Spleen (tissue), 11 donors: ENCODE measurements around the gene UBR1. TPM values are rescaled to one million over a fixed set of nuclear protein-coding genes. Genes with fewer than 3 reads are reported as not detected.
"Not testable (repeated sequence)": the region's sequence is repeated elsewhere in the genome, so short reads cannot be mapped to it uniquely, and the experiment has no call there.

ENCODE experiments used
- DNase-seq: peaks from one replicate; pipeline ENCODE4 v3.0.0-alpha.2; 2020
- H3K27ac ChIP-seq, 8 donors: fragments of 200-600 bp; sonication (generic) in 7 of 8; 1 replicate in 4 of 8; 2 replicates in 4 of 8; pipeline versions ENCODE4 v1.5.0 to v1.8.0; 2016 to 2021; ENCODE audit warnings: inconsistent platforms in 4 of 8, mild to moderate bottlenecking in 4 of 8, moderate library complexity in 1 of 8
- H3K27me3 ChIP-seq, 7 donors: fragments of 200-600 bp; sonication (generic) in 6 of 7; replicated peaks in 1 of 7; 1 replicate in 4 of 7; 2 replicates in 3 of 7; pipeline versions ENCODE4 v1.5.0 to v1.8.0; 2016 to 2021; ENCODE audit warnings: inconsistent platforms in 3 of 7, mild to moderate bottlenecking in 1 of 7
- H3K36me3 ChIP-seq, 6 donors: fragments of 200-600 bp; sonication (generic) in 5 of 6; 1 replicate in 4 of 6; 2 replicates in 2 of 6; pipeline versions ENCODE4 v1.5.0 to v1.8.0; 2016 to 2021; ENCODE audit warnings: inconsistent platforms in 2 of 6
- H3K4me1 ChIP-seq, 6 donors: fragments of 200-600 bp; sonication (generic) in 5 of 6; 1 replicate in 3 of 6; 2 replicates in 3 of 6; pipeline versions ENCODE4 v1.5.0 to v1.8.0; 2016 to 2021; ENCODE audit warnings: inconsistent platforms in 3 of 6
- H3K4me3 ChIP-seq, 8 donors: fragments of 200-600 bp; sonication (generic) in 7 of 8; 1 replicate in 4 of 8; 2 replicates in 4 of 8; pipeline versions ENCODE4 v1.5.0 to v1.8.0; 2016 to 2021; ENCODE audit warnings: inconsistent platforms in 4 of 8, mild to moderate bottlenecking in 4 of 8, moderate library complexity in 2 of 8
- H3K9me3 ChIP-seq, 8 donors: fragments of 200-600 bp; sonication (generic) in 7 of 8; 1 replicate in 4 of 8; 2 replicates in 4 of 8; pipeline versions ENCODE4 v1.5.0 to v1.8.0; 2016 to 2021; ENCODE audit warnings: inconsistent platforms in 4 of 8
- CTCF ChIP-seq, 11 experiments: fragments of 200-600 bp in 7 of 11; fragments of 450-650 bp in 4 of 11; sonication (generic) in 4 of 11; IDR thresholded peaks in 8 of 11; conservative IDR thresholded peaks in 3 of 11; 1 replicate in 7 of 11; 2 replicates in 4 of 11; pipeline versions ENCODE4 v1.4.0 to v1.8.0; 2016 to 2021; ENCODE audit warnings: antibody characterized with exemption in 11 of 11, inconsistent platforms in 4 of 11, mild to moderate bottlenecking in 1 of 11
- POLR2A ChIP-seq, 3 donors: fragments of 450-650 bp; IDR thresholded peaks; one replicate each; pipeline ENCODE4 v1.5.1; 2017; ENCODE audit warnings: antibody characterized with exemption in 3 of 3, mild to moderate bottlenecking in 1 of 3
- POLR2AphosphoS5 ChIP-seq, 3 donors: sonication (generic); formaldehyde crosslinking; IDR thresholded peaks; one replicate each; pipeline ENCODE4 v1.5.1; 2017; ENCODE audit warnings: antibody characterized with exemption in 3 of 3
- WGBS, 5 donors: extraction: QIAGEN DNeasy Blood & Tissue Kit in 3 of 5; methylation state at CpG; one replicate each; pipeline versions ENCODE4 v1.1.5 to v1.1.7; 2013 to 2018; 5-methylcytosine and 5-hydroxymethylcytosine counted together
- intact Hi-C: fragments of 100-400 bp; cut with DNase I; formaldehyde crosslinking; loops from one replicate; pipeline ENCODE4 v1.15.0; 2023; ENCODE audit warnings: low total_unique reads
- polyA plus RNA-seq, 3 donors: library from polyadenylated mRNA; stranded (reverse); fragments of 200-250 nt; gene quantifications; one replicate each; pipeline ENCODE4 v1.2.1, GENCODE V29; 2013
- total RNA-seq, 7 donors: library from RNA; depleted of rRNA in 3 of 7; stranded (reverse); fragments of >200 nt in 3 of 7; fragmentation: NEBNext Ultra II Directional in 4 of 7; extraction: Animal tissue kit (Norgen Biotek cat#: 25700) in 4 of 7; gene quantifications; one replicate each; pipeline versions ENCODE4 v1.1.0 to v1.2.1, GENCODE V29; 2016 to 2021
- donor health status: healthy with polysubstance abuse.
- donor health status: DM: no; HTN: no; CAD: no; lungs with moderate emphysema.
- donor health status: DM: no; HTN: no; CAD: no.
- donor health status: Bipolar disorder and iron deficiency.
- donor health status: healthy.
- donor health status: DM: no; HTN: no; CAD: no.
- donor health status: DM: yes; HTN: yes; CAD: no.

Gene UBR1
- total and polyA plus RNA-seq, 10 donors, result 4.3 to 69.2 (median 38.8) TPM

GRCh38 chr15:42954291-42954690, 151.5 kb downstream of the UBR1 start:
- intact Hi-C loops, result no loop called here
- no peak for DNase-seq
- 93 to 96% (median 95%) methylated on average over 4 of the region's 4 CpGs for WGBS, 5 donors
- no peak overlapping the region for H3K4me3 ChIP-seq
- peaks cover 11 to 100% (median 82%) of the 10 kb centered on the region in 6 donors for H3K36me3 ChIP-seq
- no peaks in the 10 kb centered on the region for H3K4me1 ChIP-seq
- no peak for TF ChIP-seq CTCF (IDR thresholded peaks at IDR 0.05 in 8 of 11, conservative IDR thresholded peaks at IDR 0.05 in 3 of 11)
- no peak for TF ChIP-seq POLR2AphosphoS5 (IDR thresholded peaks at IDR 0.05)
- TF ChIP-seq POLR2A (IDR thresholded peaks at IDR 0.05), result no peak
- no peak overlapping the region for H3K27ac ChIP-seq
- no peaks in the 10 kb centered on the region for H3K27me3 ChIP-seq
- peaks cover 0 to 5% (median 0%) of the 10 kb centered on the region in 8 donors for H3K9me3 ChIP-seq

GRCh38 chr15:42948898-42949297, 156.9 kb downstream of the UBR1 start:
- H3K4me3 ChIP-seq, H3K9me3 ChIP-seq, H3K27me3 ChIP-seq, H3K27ac ChIP-seq, DNase-seq, H3K4me1 ChIP-seq, intact Hi-C loops: not testable (repeated sequence)
- 86 to 98% (median 97%) methylated on average over 3 of the region's 3 CpGs for WGBS, 5 donors
- peaks cover 5 to 87% (median 77%) of the 10 kb centered on the region in 6 donors for H3K36me3 ChIP-seq

- Histone ChIP-seq H3K27ac (no peak overlapping the region), H3K4me3 (no peak overlapping the region), H3K27me3 (no peaks in the 10 kb centered on the region), H3K9me3 (no peaks in the 10 kb centered on the region), H3K36me3 (peaks cover 0 to 36% (median 21%) of the 10 kb centered on the region in 6 donors), H3K4me1 (no peaks in the 10 kb centered on the region)
- no peak for TF ChIP-seq CTCF (IDR thresholded peaks at IDR 0.05 in 8 of 11, conservative IDR thresholded peaks at IDR 0.05 in 3 of 11)
- TF ChIP-seq POLR2A (IDR thresholded peaks at IDR 0.05), result no peak
- no peak for TF ChIP-seq POLR2AphosphoS5 (IDR thresholded peaks at IDR 0.05)
- WGBS, 5 donors, result 87 to 94% (median 92%) methylated on average over 1 of the region's 1 CpG
- intact Hi-C loops, result no loop called here
- DNase-seq, result no peak
These were observed 165.3 kb downstream of the UBR1 start for GRCh38 chr15:42940527-42940926.

GRCh38 chr15:42939841-42940240, 166.0 kb downstream of the UBR1 start:
- H3K4me1 ChIP-seq, result no peaks in the 10 kb centered on the region
- WGBS, 5 donors, result 92 to 96% (median 95%) methylated on average over 3 to 8 of the region's 8 CpGs
- no peaks in the 10 kb centered on the region for H3K9me3 ChIP-seq
- no peaks in the 10 kb centered on the region for H3K27me3 ChIP-seq
- no peak overlapping the region for H3K4me3 ChIP-seq
- peaks cover 0 to 29% (median 15%) of the 10 kb centered on the region in 6 donors for H3K36me3 ChIP-seq
- intact Hi-C loops, result no loop called here
- H3K27ac ChIP-seq, result no peak overlapping the region
- DNase-seq, result no peak
- TF ChIP-seq POLR2A (IDR thresholded peaks at IDR 0.05) (no peak), POLR2AphosphoS5 (IDR thresholded peaks at IDR 0.05) (no peak), CTCF (IDR thresholded peaks at IDR 0.05 in 8 of 11, conservative IDR thresholded peaks at IDR 0.05 in 3 of 11) (no peak)

- H3K4me1 ChIP-seq, result no peaks in the 10 kb centered on the region
- no peak overlapping the region for H3K27ac ChIP-seq
- H3K36me3 ChIP-seq, result peaks cover 0 to 2% (median 0%) of the 10 kb centered on the region in 6 donors
- no peaks in the 10 kb centered on the region for H3K9me3 ChIP-seq
- DNase-seq, result no peak
- no peak overlapping the region for H3K4me3 ChIP-seq
- intact Hi-C loops, result no loop called here
- no peak for TF ChIP-seq POLR2AphosphoS5 (IDR thresholded peaks at IDR 0.05)
- TF ChIP-seq POLR2A (IDR thresholded peaks at IDR 0.05), result no peak
- no peak for TF ChIP-seq CTCF (IDR thresholded peaks at IDR 0.05 in 8 of 11, conservative IDR thresholded peaks at IDR 0.05 in 3 of 11)
- H3K27me3 ChIP-seq, result no peaks in the 10 kb centered on the region
These were observed 168.7 kb downstream of the UBR1 start for GRCh38 chr15:42937143-42937542.
